ENCODE data around the gene MYB. TPM values are rescaled to one million over a fixed set of nuclear protein-coding genes. Genes with fewer than 3 reads are reported as not detected.

MYB gene
- total and polyA plus RNA-seq, 2 donors (not counting 3 experiments of a cell fraction or from before 2014, with no cell fraction given): 0.14 to 0.53 TPM

DNA sequence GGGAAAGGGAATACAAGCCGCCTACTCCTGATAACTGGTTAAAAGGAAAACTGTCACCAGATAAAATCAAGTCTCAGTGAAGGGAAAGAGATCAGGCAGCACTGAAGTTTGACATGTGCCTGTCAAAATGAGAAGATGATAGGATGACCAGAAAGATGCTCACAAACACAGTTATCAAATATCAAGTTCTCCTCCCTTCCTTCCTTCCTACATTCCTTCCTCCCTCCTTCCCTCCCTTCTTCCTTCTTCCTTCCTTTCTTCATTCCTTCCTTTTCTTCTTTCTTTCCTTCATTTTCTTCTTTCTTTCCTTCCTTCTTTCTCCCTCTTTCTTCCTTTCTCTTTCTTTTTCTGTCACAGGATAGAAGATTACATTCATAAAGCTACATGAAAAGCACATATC lies 55.2 kb downstream of the MYB start:
- TF ChIP-seq FOS (IDR thresholded peaks at IDR 0.05; ENCODE audit: borderline replicate concordance, insufficient read depth, low read length) (no peak), EZH2 (IDR thresholded peaks at IDR 0.05; ENCODE audit: borderline replicate concordance, low read depth, low read length, severe bottlenecking) (no peak), MYC (IDR thresholded peaks at IDR 0.05; ENCODE audit: low read depth, low read length) (no peak), POLR2A (IDR thresholded peaks at IDR 0.05; ENCODE audit: low read depth, low read length) (no peak), GATA2 (IDR thresholded peaks at IDR 0.05; ENCODE audit: insufficient read depth, insufficient read length, low read depth, low read length) (no peak)
- TF ChIP-seq, protein P1, sequence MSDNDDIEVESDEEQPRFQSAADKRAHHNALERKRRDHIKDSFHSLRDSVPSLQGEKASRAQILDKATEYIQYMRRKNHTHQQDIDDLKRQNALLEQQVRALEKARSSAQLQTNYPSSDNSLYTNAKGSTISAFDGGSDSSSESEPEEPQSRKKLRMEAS (IDR thresholded peaks at IDR 0.05; ENCODE audit: insufficient read depth, insufficient read length): no peak
- H3K9me3 ChIP-seq (replicated peaks; ENCODE audit: control insufficient read depth, insufficient read depth, low read length): no peaks in the 10 kb centered on the region
- ChIA-PET POLR2A (no interaction called here), CTCF (interaction anchor here (1.3 kb wide), 1 partner anchor 8 kb away, joined by 7 read pairs; no protein-coding TSS in a partner anchor)
- intact Hi-C loops (cut with micrococcal nuclease): no loop called here
- H3K27ac ChIP-seq (ENCODE audit: insufficient read depth, low read depth, low read length): no peak overlapping the region
- DNase-seq (ENCODE audit: low read depth, low spot score) (no peak), FAIRE-seq (no peak)
- H3K4me2 ChIP-seq (ENCODE audit: insufficient read depth, low read length): no peak overlapping the region
- no peak overlapping the region for H3K4me3 ChIP-seq (replicated peaks in 1 of 3; ENCODE audit: insufficient read depth in 1 of 3, low read depth in 1 of 3, low read length in 3 of 3)
- no peaks in the 10 kb centered on the region for H3K9me1 ChIP-seq (replicated peaks; ENCODE audit: control insufficient read depth, extremely low read depth, insufficient read depth, low read length)
- H3K4me1 ChIP-seq (ENCODE audit: control insufficient read depth, extremely low read depth, insufficient read depth, low read length): no peaks in the 10 kb centered on the region
- no TSS peak for BruUV-seq (replicated peaks)
- no peaks in the 10 kb centered on the region for H3K79me2 ChIP-seq (ENCODE audit: control insufficient read depth, insufficient read depth, low read length)
- dilution Hi-C loops (cut with MboI; ENCODE audit: extremely low pct_ligation_motif_present, low sequenced_read_pairs): no loop called here
- no peaks in the 10 kb centered on the region for H3K36me3 ChIP-seq (ENCODE audit: control insufficient read depth in 2 of 2, extremely low read depth in 1 of 2, insufficient read depth in 2 of 2, low read length in 2 of 2)
- peaks cover 3 to 4% of the 10 kb centered on the region in 2 experiments for H3K27me3 ChIP-seq (ENCODE audit: control insufficient read depth in 2 of 2, insufficient read depth in 2 of 2, low read length in 2 of 2)
- no peaks in the 10 kb centered on the region for H4K20me1 ChIP-seq (replicated peaks; ENCODE audit: control insufficient read depth, extremely low read depth, insufficient read depth, low read length)
- H2AFZ ChIP-seq (ENCODE audit: low read depth, low read length): no peak overlapping the region
- no peak overlapping the region for H3K9ac ChIP-seq (replicated peaks; ENCODE audit: extremely low read depth, insufficient read depth, low read length)

DNA sequence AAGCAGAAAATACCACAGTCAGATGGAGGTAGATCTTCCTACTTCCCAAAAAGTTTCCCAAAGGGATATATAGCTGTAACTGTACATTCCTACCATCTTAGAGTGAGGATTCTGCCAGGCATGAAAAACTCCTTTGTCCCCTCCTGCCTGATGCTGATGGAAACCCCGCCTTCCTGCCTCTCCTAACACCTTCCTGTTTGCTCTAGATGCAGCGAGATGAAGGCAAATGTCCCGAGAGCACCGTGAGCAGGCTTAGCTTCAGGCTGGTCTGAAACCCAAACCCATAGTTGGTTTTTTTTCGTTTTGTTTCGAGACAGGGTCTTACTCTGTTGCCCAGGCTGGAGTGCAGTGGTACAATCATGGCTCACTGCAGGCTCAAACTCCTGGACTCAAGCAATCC lies 55.6 kb downstream of the MYB start:
- H3K4me3 ChIP-seq (replicated peaks in 1 of 3; ENCODE audit: insufficient read depth in 1 of 3, low read depth in 1 of 3, low read length in 3 of 3): no peak overlapping the region
- dilution Hi-C loops (cut with MboI; ENCODE audit: extremely low pct_ligation_motif_present, low sequenced_read_pairs): no loop called here
- intact Hi-C loops (cut with micrococcal nuclease): no loop called here
- no peaks in the 10 kb centered on the region for H3K4me1 ChIP-seq (ENCODE audit: control insufficient read depth, extremely low read depth, insufficient read depth, low read length)
- H3K4me2 ChIP-seq (ENCODE audit: insufficient read depth, low read length): no peak overlapping the region
- POLR2A ChIA-PET: no interaction called here
- no peak for TF ChIP-seq FOS (IDR thresholded peaks at IDR 0.05; ENCODE audit: borderline replicate concordance, insufficient read depth, low read length)
- no peak for TF ChIP-seq EZH2 (IDR thresholded peaks at IDR 0.05; ENCODE audit: borderline replicate concordance, low read depth, low read length, severe bottlenecking)
- TF ChIP-seq, protein P1 (IDR thresholded peaks at IDR 0.05; ENCODE audit: insufficient read depth, insufficient read length): no peak
- TF ChIP-seq JUN (IDR thresholded peaks at IDR 0.05; ENCODE audit: borderline replicate concordance, insufficient read depth, insufficient read length, low read depth): no peak
- no peak for TF ChIP-seq POLR2AphosphoS5 (IDR thresholded peaks at IDR 0.05; ENCODE audit: insufficient read depth, low read depth, low read length)
- TF ChIP-seq, protein P2, sequence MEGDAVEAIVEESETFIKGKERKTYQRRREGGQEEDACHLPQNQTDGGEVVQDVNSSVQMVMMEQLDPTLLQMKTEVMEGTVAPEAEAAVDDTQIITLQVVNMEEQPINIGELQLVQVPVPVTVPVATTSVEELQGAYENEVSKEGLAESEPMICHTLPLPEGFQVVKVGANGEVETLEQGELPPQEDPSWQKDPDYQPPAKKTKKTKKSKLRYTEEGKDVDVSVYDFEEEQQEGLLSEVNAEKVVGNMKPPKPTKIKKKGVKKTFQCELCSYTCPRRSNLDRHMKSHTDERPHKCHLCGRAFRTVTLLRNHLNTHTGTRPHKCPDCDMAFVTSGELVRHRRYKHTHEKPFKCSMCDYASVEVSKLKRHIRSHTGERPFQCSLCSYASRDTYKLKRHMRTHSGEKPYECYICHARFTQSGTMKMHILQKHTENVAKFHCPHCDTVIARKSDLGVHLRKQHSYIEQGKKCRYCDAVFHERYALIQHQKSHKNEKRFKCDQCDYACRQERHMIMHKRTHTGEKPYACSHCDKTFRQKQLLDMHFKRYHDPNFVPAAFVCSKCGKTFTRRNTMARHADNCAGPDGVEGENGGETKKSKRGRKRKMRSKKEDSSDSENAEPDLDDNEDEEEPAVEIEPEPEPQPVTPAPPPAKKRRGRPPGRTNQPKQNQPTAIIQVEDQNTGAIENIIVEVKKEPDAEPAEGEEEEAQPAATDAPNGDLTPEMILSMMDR (IDR thresholded peaks at IDR 0.05; ENCODE audit: extremely low read depth in 1 of 2, insufficient read depth in 1 of 2, low read depth in 1 of 2, low read length in 2 of 2): no peak
- no peak for TF ChIP-seq GATA2 (IDR thresholded peaks at IDR 0.05; ENCODE audit: insufficient read depth, insufficient read length, low read depth, low read length)
- no peak for TF ChIP-seq MYC (IDR thresholded peaks at IDR 0.05; ENCODE audit: low read depth, low read length)
- no peak for TF ChIP-seq POLR2A (IDR thresholded peaks at IDR 0.05; ENCODE audit: low read depth, low read length)
- peaks cover 3 to 4% of the 10 kb centered on the region in 2 experiments for H3K27me3 ChIP-seq (ENCODE audit: control insufficient read depth in 2 of 2, insufficient read depth in 2 of 2, low read length in 2 of 2)
- no peak overlapping the region for H3K9ac ChIP-seq (replicated peaks; ENCODE audit: extremely low read depth, insufficient read depth, low read length)
- H3K9me1 ChIP-seq (replicated peaks; ENCODE audit: control insufficient read depth, extremely low read depth, insufficient read depth, low read length): no peaks in the 10 kb centered on the region
- BruUV-seq (replicated peaks): no TSS peak
- H3K79me2 ChIP-seq (ENCODE audit: control insufficient read depth, insufficient read depth, low read length): no peaks in the 10 kb centered on the region
- H2AFZ ChIP-seq (ENCODE audit: low read depth, low read length): no peak overlapping the region
- H3K27ac ChIP-seq (ENCODE audit: insufficient read depth, low read depth, low read length): no peak overlapping the region
- CTCF ChIA-PET: interaction anchor here (1.3 kb wide), 1 partner anchor 8 kb away, joined by 7 read pairs; no protein-coding TSS in a partner anchor
- FAIRE-seq (no peak), DNase-seq (ENCODE audit: low read depth, low spot score) (no peak)
- H3K9me3 ChIP-seq (replicated peaks; ENCODE audit: control insufficient read depth, insufficient read depth, low read length): no peaks in the 10 kb centered on the region
- no peaks in the 10 kb centered on the region for H3K36me3 ChIP-seq (ENCODE audit: control insufficient read depth in 2 of 2, extremely low read depth in 1 of 2, insufficient read depth in 2 of 2, low read length in 2 of 2)
- no peaks in the 10 kb centered on the region for H4K20me1 ChIP-seq (replicated peaks; ENCODE audit: control insufficient read depth, extremely low read depth, insufficient read depth, low read length)

Data from endothelial cell of umbilical vein (primary cell).